K562 (cell line): ENCODE data around the gene CCDC136. TPM values are rescaled to one million over a fixed set of nuclear protein-coding genes. Genes with fewer than 3 reads are reported as not detected.

Experiments
- ATAC-seq: fragments of 200-7000 bp; cut with Tn5 transposase; 3 replicates; pipeline ENCODE4 v1.9.1; 2020; ENCODE audit warnings: moderate library complexity
- BruUV-seq: library from RNA; stranded (reverse); fragments of 400-500 nt; replicated peaks from 2 replicates; lab custom pipeline; 2021; lab: Mats Ljungman, UMichigan
- CTCF ChIA-PET: fragments of 300-600 bp; formaldehyde crosslinking; extraction: SDS; loops from one replicate; lab custom pipeline; 2021; ENCODE audit warnings: low intra/inter-chr PET ratio; lab: Yijun Ruan, JAX
- POLR2A ChIA-PET: fragments of 300-600, 350-650 bp; sonication (Branson Sonifier 250); formaldehyde crosslinking; extraction: SDS; loops from one replicate; lab custom pipeline; 2021; ENCODE audit warnings: antibody characterized with exemption, inconsistent platforms; lab: Yijun Ruan, JAX
- DNase-seq, 4 experiments: peaks; one replicate each; pipeline versions ENCODE4 v3.0.0 to v3.0.0-alpha.2; 2011 to 2018; ENCODE audit warnings: low spot score in 3 of 4, mixed read lengths in 3 of 4; ENCODE audit errors: extremely low read depth in 1 of 4
- FAIRE-seq: peaks from 2 replicates; lab custom pipeline; 2011; peaks lifted over from hg19 to GRCh38; lab: Jason Lieb, UNC
- H2AFZ ChIP-seq: 2 replicates; pipeline ENCODE4 v1.6.0; 2011; ENCODE audit warnings: low read depth, low read length, control low read depth, inconsistent platforms
- H3K27ac ChIP-seq: fragments of 200-600 bp; 3 replicates; pipeline ENCODE4 v1.8.0; 2011; ENCODE audit warnings: low read depth, mild to moderate bottlenecking, control low read depth, inconsistent platforms, low read length, moderate library complexity, mixed read lengths; ENCODE audit errors: extremely low read depth
- H3K27me3 ChIP-seq, 2 experiments: fragments of 300-600 bp in 1 of 2; 2 replicates in 1 of 2; 3 replicates in 1 of 2; pipeline versions ENCODE4 v1.6.0 to v1.8.0; 2011; ENCODE audit warnings: inconsistent platforms in 2 of 2, low read length in 2 of 2, mild to moderate bottlenecking in 1 of 2, mixed read lengths in 1 of 2, moderate library complexity in 1 of 2; ENCODE audit not compliant: control insufficient read depth in 2 of 2, insufficient read depth in 2 of 2
- H3K36me3 ChIP-seq: fragments of 300-600 bp; 3 replicates; pipeline ENCODE4 v1.8.0; 2011; ENCODE audit warnings: mild to moderate bottlenecking, low read length, inconsistent platforms; ENCODE audit not compliant: control insufficient read depth, insufficient read depth
- H3K4me1 ChIP-seq, 2 experiments: fragments of 200-600 bp in 1 of 2; replicated peaks in 1 of 2; 2 replicates in 1 of 2; 3 replicates in 1 of 2; pipeline versions ENCODE4 v1.5.1 to v1.8.0; 2011; ENCODE audit warnings: inconsistent platforms in 2 of 2, low read length in 2 of 2, mild to moderate bottlenecking in 1 of 2, mixed read lengths in 1 of 2, moderate library complexity in 1 of 2; ENCODE audit not compliant: control insufficient read depth in 2 of 2, insufficient read depth in 2 of 2
- H3K4me2 ChIP-seq: 2 replicates; pipeline ENCODE4 v1.6.1; 2011; ENCODE audit warnings: low read length, control low read depth, inconsistent platforms, mixed read lengths; ENCODE audit not compliant: insufficient read depth
- H3K4me3 ChIP-seq: fragments of 200-600 bp; sonication (generic), shearing (Covaris generic); 2 replicates; pipeline ENCODE4 v1.5.1; 2016; ENCODE audit warnings: control low read depth, inconsistent platforms
- H3K79me2 ChIP-seq: fragments of 200-600 bp; 3 replicates; pipeline ENCODE4 v1.8.0; 2011; ENCODE audit warnings: low read length, inconsistent platforms; ENCODE audit not compliant: control insufficient read depth, insufficient read depth
- H3K9ac ChIP-seq, 2 experiments: 2 replicates each; pipeline versions ENCODE4 v1.6.0 to v1.6.1; 2011; ENCODE audit warnings: low read depth in 2 of 2, low read length in 2 of 2, control low read depth in 1 of 2, inconsistent platforms in 1 of 2, mild to moderate bottlenecking in 1 of 2, mixed read lengths in 1 of 2; ENCODE audit not compliant: insufficient read depth in 1 of 2
- H3K9me1 ChIP-seq: one replicate; pipeline ENCODE4 v1.6.0; 2011; ENCODE audit warnings: inconsistent platforms, mild to moderate bottlenecking, low read length, moderate library complexity; ENCODE audit not compliant: control insufficient read depth, insufficient read depth
- H3K9me3 ChIP-seq: replicated peaks from 2 replicates; pipeline ENCODE4 v1.5.1; 2011; ENCODE audit warnings: low read depth, low read length, inconsistent platforms; ENCODE audit not compliant: control insufficient read depth, insufficient read depth
- H4K20me1 ChIP-seq: replicated peaks from 2 replicates; pipeline ENCODE4 v1.6.1; 2011; ENCODE audit warnings: low read length, inconsistent platforms, mixed read lengths; ENCODE audit not compliant: control insufficient read depth, insufficient read depth
- CBX2 ChIP-seq: fragments of 200-600 bp; sonication (generic); IDR thresholded peaks from one replicate; pipeline ENCODE4 v1.6.1; 2012; ENCODE audit warnings: mild to moderate bottlenecking, low read length, inconsistent platforms; ENCODE audit not compliant: insufficient read depth, poor library complexity, severe bottlenecking
- CREB1 ChIP-seq, 2 experiments: sonication (generic) in 1 of 2; formaldehyde crosslinking in 1 of 2; IDR thresholded peaks; 2 replicates each; pipeline versions ENCODE4 v1.6.1 to v1.8.0; 2012 to 2022; ENCODE audit warnings: inconsistent platforms in 1 of 2, mild to moderate bottlenecking in 1 of 2, missing genetic modification reagents in 1 of 2, moderate library complexity in 1 of 2
- HNRNPK ChIP-seq: fragments of 200-400 bp; formaldehyde crosslinking; IDR thresholded peaks from one replicate; pipeline ENCODE4 v1.6.1; 2018; ENCODE audit warnings: mild to moderate bottlenecking, low read depth, low read length; ENCODE audit not compliant: poor library complexity, severe bottlenecking
- RBM39 ChIP-seq: fragments of 200-400 bp; formaldehyde crosslinking; optimal IDR thresholded peaks from 2 replicates; pipeline ENCODE3; 2018; ENCODE audit warnings: low read depth, low read length
- ZBTB7A ChIP-seq: IDR thresholded peaks from 2 replicates; pipeline ENCODE4 v1.6.1; 2011; ENCODE audit warnings: low read depth, mild to moderate bottlenecking, low read length, moderate library complexity, borderline replicate concordance; ENCODE audit not compliant: control insufficient read depth
- ZFP1 ChIP-seq: fragments of 450-650 bp; formaldehyde crosslinking; IDR thresholded peaks from 2 replicates; pipeline ENCODE4 v1.4.0; 2020; ENCODE audit warnings: mild to moderate bottlenecking, mixed read lengths
- WGBS: fragments of 100-300 bp; shearing (Covaris generic); methylation state at CpG from one replicate; pipeline ENCODE4 v1.1.6; 2016; ENCODE audit warnings: low coverage, mixed read lengths; ENCODE audit not compliant: insufficient coverage; ENCODE audit errors: missing lambda C conversion rate; 5-methylcytosine and 5-hydroxymethylcytosine counted together
- in situ Hi-C: fragments of 300-500 bp; cut with MboI; formaldehyde crosslinking; loops from 4 replicates; pipeline ENCODE4 v1.15.0; 2018; ENCODE audit warnings: inconsistent platforms, mixed read lengths
- intact Hi-C: fragments of 100-400 bp; cut with micrococcal nuclease; formaldehyde crosslinking; loops from 2 replicates; pipeline ENCODE4 v1.14.2; 2022
- polyA plus RNA-seq, 8 experiments: library from polyadenylated mRNA; depleted of rRNA in 4 of 8; stranded (reverse) in 5 of 8; unstranded in 3 of 8; fragments of >200 nt; fragmentation: Nextera tagmentation in 2 of 8; fragmentation: Illumina TruSeq in 1 of 8; extraction: Ambion mirVana in 2 of 8; extraction: Trizol in 1 of 8; gene quantifications; 2 replicates each; pipeline versions ENCODE4 v1.2.1 to v1.2.3, GENCODE V29; 2011 to 2014; ENCODE audit warnings: inconsistent platforms in 1 of 8, missing spikeins in 1 of 8
- total RNA-seq, 7 experiments: library from RNA; depleted of rRNA in 6 of 7; stranded (reverse); fragments of >200 nt in 6 of 7; fragmentation: Illumina TruSeq in 2 of 7; extraction: Trizol in 2 of 7; gene quantifications; 2 replicates each; pipeline versions ENCODE4 v1.2.1 to v1.2.3, GENCODE V29; 2011 to 2021; ENCODE audit warnings: low replicate concordance in 1 of 7

Gene CCDC136
- total and polyA plus RNA-seq, 9 of the 15 experiments (the other 6 are each of a cell fraction or from before 2014, with no cell fraction given), result 2.4 to 40.8 (median 26.5) TPM

GRCh38 chr7:128791972-128792327 is 182 bp downstream of the CCDC136 start:
- H3K4me2 ChIP-seq, result peak overlapping the region; percentile 87
- ChIA-PET CTCF (no interaction called here), POLR2A (interaction anchor here (0.7 to 2.1 kb wide), 10 partner anchors 10 to 232 kb away, joined by 3 to 7 read pairs (median 5); no protein-coding TSS in a partner anchor)
- peak overlapping the region; percentile 78 to 97; a peak in 3 of 4 replicates for H3K9ac ChIP-seq
- FAIRE-seq (no peak), ATAC-seq (peak; percentile 7), DNase-seq (peak in 1 of 4 experiments; percentile 41)
- H3K27ac ChIP-seq, result no peak overlapping the region
- BruUV-seq, result no TSS peak
- peak overlapping the region; percentile 69 for H3K4me3 ChIP-seq
- in situ Hi-C loops, result no loop called here
- H3K9me3 ChIP-seq, result no peaks in the 10 kb centered on the region
- no peaks in the 10 kb centered on the region for H4K20me1 ChIP-seq
- H3K36me3 ChIP-seq, result peaks cover 17% of the 10 kb centered on the region; the same call in 2 of the 3 replicates
- TF ChIP-seq CREB1 (IDR thresholded peaks at IDR 0.05), result no peak
- 0 out of 2 replicates have a peak, but pooled peaks have one; percentile 6 for TF ChIP-seq CREB1 (CRISPR knock-in tag; IDR thresholded peaks at IDR 0.05)
- peak; percentile 31 for TF ChIP-seq RBM39
- no peak for TF ChIP-seq ZFP1 (CRISPR knock-in tag)
- peak; percentile 1 for TF ChIP-seq HNRNPK
- TF ChIP-seq CBX2, result no peak
- 0 out of 2 replicates have a peak, but pooled peaks have one; percentile 0 for TF ChIP-seq ZBTB7A
- intact Hi-C loops, result loop anchor here (2.0 to 5.0 kb wide), 2 partner anchors 41 to 90 kb away; no protein-coding TSS in a partner anchor
- H3K9me1 ChIP-seq, result no peaks in the 10 kb centered on the region
- WGBS, result 30% methylated on average over 8 of the region's 9 CpGs
- H3K79me2 ChIP-seq, result peaks cover 9% of the 10 kb centered on the region; the same call in 2 of the 3 replicates
- H3K4me1 ChIP-seq, result peaks cover 18 to 46% of the 10 kb centered on the region in 2 experiments
- H2AFZ ChIP-seq, result peak overlapping the region; percentile 95
- no peaks in the 10 kb centered on the region for H3K27me3 ChIP-seq
